ENCODE measurements around the gene MYL2. TPM values are rescaled to one million over a fixed set of nuclear protein-coding genes. Genes with fewer than 3 reads are reported as not detected.

Gene MYL2
- total RNA-seq, 5 donors from 2014 or later (not counting 1 experiment from before 2014, with no cell fraction given) = not detected

- no peak overlapping the region for H3K4me3 Mint-ChIP-seq
- Histone ChIP-seq H3K4me3 (ENCODE audit: control insufficient read depth in 1 of 2, extremely low read depth in 1 of 2, low read length in 1 of 2) (no peak overlapping the region), H3K36me3 (ENCODE audit: control insufficient read depth in 2 of 2, extremely low read depth in 1 of 2, insufficient read depth in 1 of 2, low read length in 1 of 2) (no peaks in the 10 kb centered on the region), H3K9me3 (no peaks in the 10 kb centered on the region), H3K27me3 (replicated peaks in 1 of 2; ENCODE audit: control insufficient read depth in 2 of 2, extremely low read depth in 1 of 2, insufficient read depth in 2 of 2, low read length in 1 of 2) (peaks cover 0 to 23% of the 10 kb centered on the region in 2 experiments), H3K4me1 (ENCODE audit: control insufficient read depth in 1 of 2, extremely low read depth in 1 of 2, insufficient read depth in 2 of 2, low read length in 2 of 2) (peaks cover 0 to 3% of the 10 kb centered on the region in 2 experiments), H3K27ac (ENCODE audit: low read length) (no peak overlapping the region)
- ChIA-PET CTCF (no interaction called here), POLR2A (no interaction called here)
- no peaks in the 10 kb centered on the region for H3K36me3 Mint-ChIP-seq
- no peak overlapping the region for H3K27ac Mint-ChIP-seq
- ATAC-seq (replicated peaks in 1 of 4) = peak in 1 of 4 experiments; percentile 17
- H3K4me1 Mint-ChIP-seq = peaks cover 0 to 6% (median 0%) of the 10 kb centered on the region in 3 donors
- H3K9me3 Mint-ChIP-seq = no peaks in the 10 kb centered on the region
- 0% methylated on average over 1 of the region's 3 CpGs for WGBS (ENCODE audit: insufficient coverage)
- peaks cover 0 to 4% of the 10 kb centered on the region in 2 donors for H3K27me3 Mint-ChIP-seq
- DNase-seq = no peak
Measured at GRCh38 chr12:110906083-110906482, 14.3 kb downstream of the MYL2 start.

GRCh38 chr12:110903511-110903910, 16.9 kb downstream of the MYL2 start:
- no peak for ATAC-seq (replicated peaks in 1 of 4)
- peaks cover 0 to 6% (median 0%) of the 10 kb centered on the region in 3 donors for H3K4me1 Mint-ChIP-seq
- H3K27ac ChIP-seq (ENCODE audit: low read length) = no peak overlapping the region
- H3K9me3 ChIP-seq = no peaks in the 10 kb centered on the region
- H3K4me1 ChIP-seq (ENCODE audit: control insufficient read depth in 1 of 2, extremely low read depth in 1 of 2, insufficient read depth in 2 of 2, low read length in 2 of 2) = peaks cover 0 to 3% of the 10 kb centered on the region in 2 experiments
- H3K9me3 Mint-ChIP-seq = no peaks in the 10 kb centered on the region
- H3K36me3 ChIP-seq (ENCODE audit: control insufficient read depth in 2 of 2, extremely low read depth in 1 of 2, insufficient read depth in 1 of 2, low read length in 1 of 2) = no peaks in the 10 kb centered on the region
- H3K36me3 Mint-ChIP-seq = no peaks in the 10 kb centered on the region
- H3K4me3 Mint-ChIP-seq = no peak overlapping the region
- WGBS (ENCODE audit: insufficient coverage) = 100% methylated on average over 4 of the region's 4 CpGs
- ChIA-PET POLR2A (no interaction called here), CTCF (no interaction called here)
- H3K27ac Mint-ChIP-seq = no peak overlapping the region
- H3K27me3 ChIP-seq (replicated peaks in 1 of 2; ENCODE audit: control insufficient read depth in 2 of 2, extremely low read depth in 1 of 2, insufficient read depth in 2 of 2, low read length in 1 of 2) = peaks cover 0 to 10% of the 10 kb centered on the region in 2 experiments
- H3K4me3 ChIP-seq (ENCODE audit: control insufficient read depth in 1 of 2, extremely low read depth in 1 of 2, low read length in 1 of 2) = no peak overlapping the region
- H3K27me3 Mint-ChIP-seq = peaks cover 0 to 4% of the 10 kb centered on the region in 2 donors
- DNase-seq = no peak

GRCh38 chr12:110901401-110901800, 19.0 kb downstream of the MYL2 start:
- WGBS (ENCODE audit: insufficient coverage) = 71% methylated on average over 1 of the region's 4 CpGs
- Histone ChIP-seq H3K27me3 (replicated peaks in 1 of 2; ENCODE audit: control insufficient read depth in 2 of 2, extremely low read depth in 1 of 2, insufficient read depth in 2 of 2, low read length in 1 of 2) (peaks cover 0 to 13% of the 10 kb centered on the region in 2 experiments), H3K27ac (ENCODE audit: low read length) (no peak overlapping the region), H3K36me3 (ENCODE audit: control insufficient read depth in 2 of 2, extremely low read depth in 1 of 2, insufficient read depth in 1 of 2, low read length in 1 of 2) (no peaks in the 10 kb centered on the region), H3K4me3 (ENCODE audit: control insufficient read depth in 1 of 2, extremely low read depth in 1 of 2, low read length in 1 of 2) (no peak overlapping the region), H3K4me1 (ENCODE audit: control insufficient read depth in 1 of 2, extremely low read depth in 1 of 2, insufficient read depth in 2 of 2, low read length in 2 of 2) (peaks cover 0 to 3% of the 10 kb centered on the region in 2 experiments), H3K9me3 (no peaks in the 10 kb centered on the region)
- Mint-ChIP-seq H3K4me1 (peaks cover 0 to 5% (median 0%) of the 10 kb centered on the region in 3 donors), H3K36me3 (no peaks in the 10 kb centered on the region), H3K9me3 (no peaks in the 10 kb centered on the region), H3K27me3 (no peaks in the 10 kb centered on the region), H3K27ac (no peak overlapping the region), H3K4me3 (no peak overlapping the region)
- ChIA-PET POLR2A (no interaction called here), CTCF (no interaction called here)
- no peak for ATAC-seq (replicated peaks in 1 of 4)
- DNase-seq = no peak

GRCh38 chr12:110896559-110896958, 23.8 kb downstream of the MYL2 start:
- no peak for ATAC-seq (replicated peaks in 1 of 4)
- Mint-ChIP-seq H3K4me3 (no peak overlapping the region), H3K4me1 (peaks cover 6 to 8% (median 8%) of the 10 kb centered on the region in 3 donors), H3K27ac (no peak overlapping the region), H3K9me3 (no peaks in the 10 kb centered on the region), H3K36me3 (no peaks in the 10 kb centered on the region), H3K27me3 (peaks cover 0 to 11% of the 10 kb centered on the region in 2 donors)
- H3K4me3 ChIP-seq (ENCODE audit: control insufficient read depth in 1 of 2, extremely low read depth in 1 of 2, low read length in 1 of 2) = no peak overlapping the region
- H3K4me1 ChIP-seq (ENCODE audit: control insufficient read depth in 1 of 2, extremely low read depth in 1 of 2, insufficient read depth in 2 of 2, low read length in 2 of 2) = peaks cover 2 to 5% of the 10 kb centered on the region in 2 experiments
- no peaks in the 10 kb centered on the region for H3K9me3 ChIP-seq
- WGBS (ENCODE audit: insufficient coverage) = 70% methylated on average over 2 of the region's 3 CpGs
- H3K27me3 ChIP-seq (replicated peaks in 1 of 2; ENCODE audit: control insufficient read depth in 2 of 2, extremely low read depth in 1 of 2, insufficient read depth in 2 of 2, low read length in 1 of 2) = peaks cover 0 to 31% of the 10 kb centered on the region in 2 experiments
- no peak for DNase-seq
- H3K36me3 ChIP-seq (ENCODE audit: control insufficient read depth in 2 of 2, extremely low read depth in 1 of 2, insufficient read depth in 1 of 2, low read length in 1 of 2) = no peaks in the 10 kb centered on the region
- POLR2A ChIA-PET = interaction anchor here in 1 of 2 donors (0.6 kb wide), 1 partner anchor 1726 kb away, joined by 3 read pairs; no protein-coding TSS in a partner anchor
- CTCF ChIA-PET = interaction anchor here (0.6 to 1.4 kb wide), 3 partner anchors 9 to 495 kb away, joined by 3 to 4 read pairs (median 3); no protein-coding TSS in a partner anchor
- H3K27ac ChIP-seq (ENCODE audit: low read length) = no peak overlapping the region

GRCh38 chr12:110893956-110894355, 26.4 kb downstream of the MYL2 start:
- ChIA-PET POLR2A (no interaction called here), CTCF (interaction anchor here (0.6 to 1.0 kb wide), 3 partner anchors 64 to 477 kb away, joined by 4 to 10 read pairs (median 6); no protein-coding TSS in a partner anchor)
- no peak overlapping the region for H3K27ac Mint-ChIP-seq
- H3K27me3 Mint-ChIP-seq = peaks cover 0 to 11% of the 10 kb centered on the region in 2 donors
- ATAC-seq (replicated peaks in 1 of 4) (peak in 1 of 4 experiments; percentile 18), DNase-seq (no peak)
- H3K36me3 ChIP-seq (ENCODE audit: control insufficient read depth in 2 of 2, extremely low read depth in 1 of 2, insufficient read depth in 1 of 2, low read length in 1 of 2) = no peaks in the 10 kb centered on the region
- WGBS (ENCODE audit: insufficient coverage) = 57% methylated on average over 1 of the region's 3 CpGs
- H3K36me3 Mint-ChIP-seq = no peaks in the 10 kb centered on the region
- peaks cover 2 to 5% of the 10 kb centered on the region in 2 experiments for H3K4me1 ChIP-seq (ENCODE audit: control insufficient read depth in 1 of 2, extremely low read depth in 1 of 2, insufficient read depth in 2 of 2, low read length in 2 of 2)
- H3K27me3 ChIP-seq (replicated peaks in 1 of 2; ENCODE audit: control insufficient read depth in 2 of 2, extremely low read depth in 1 of 2, insufficient read depth in 2 of 2, low read length in 1 of 2) = peaks cover 0 to 35% of the 10 kb centered on the region in 2 experiments
- H3K4me1 Mint-ChIP-seq = peaks cover 6 to 8% (median 8%) of the 10 kb centered on the region in 3 donors
- H3K4me3 Mint-ChIP-seq = no peak overlapping the region
- H3K9me3 Mint-ChIP-seq = no peaks in the 10 kb centered on the region
- no peak overlapping the region for H3K27ac ChIP-seq (ENCODE audit: low read length)
- H3K9me3 ChIP-seq = no peaks in the 10 kb centered on the region
- H3K4me3 ChIP-seq (ENCODE audit: control insufficient read depth in 1 of 2, extremely low read depth in 1 of 2, low read length in 1 of 2) = no peak overlapping the region

GRCh38 chr12:110889361-110889760, 31.0 kb downstream of the MYL2 start:
- WGBS (ENCODE audit: insufficient coverage) = 88% methylated on average over 9 of the region's 12 CpGs
- peaks cover 8 to 10% (median 9%) of the 10 kb centered on the region in 3 donors for H3K4me1 Mint-ChIP-seq
- H3K4me3 Mint-ChIP-seq = no peak overlapping the region
- ChIA-PET POLR2A (no interaction called here), CTCF (interaction anchor here in 1 of 2 donors (0.7 kb wide), 1 partner anchor 373 kb away, joined by 3 read pairs; no protein-coding TSS in a partner anchor)
- Histone ChIP-seq H3K9me3 (no peaks in the 10 kb centered on the region), H3K36me3 (ENCODE audit: control insufficient read depth in 2 of 2, extremely low read depth in 1 of 2, insufficient read depth in 1 of 2, low read length in 1 of 2) (no peaks in the 10 kb centered on the region), H3K27ac (ENCODE audit: low read length) (no peak overlapping the region), H3K27me3 (replicated peaks in 1 of 2; ENCODE audit: control insufficient read depth in 2 of 2, extremely low read depth in 1 of 2, insufficient read depth in 2 of 2, low read length in 1 of 2) (peaks cover 0 to 19% of the 10 kb centered on the region in 2 experiments), H3K4me1 (ENCODE audit: control insufficient read depth in 1 of 2, extremely low read depth in 1 of 2, insufficient read depth in 2 of 2, low read length in 2 of 2) (peaks cover 0 to 14% of the 10 kb centered on the region in 2 experiments), H3K4me3 (ENCODE audit: control insufficient read depth in 1 of 2, extremely low read depth in 1 of 2, low read length in 1 of 2) (no peak overlapping the region)
- peaks cover 0 to 6% of the 10 kb centered on the region in 2 donors for H3K27me3 Mint-ChIP-seq
- DNase-seq (no peak), ATAC-seq (replicated peaks in 1 of 4) (no peak)
- no peaks in the 10 kb centered on the region for H3K36me3 Mint-ChIP-seq
- H3K27ac Mint-ChIP-seq = no peak overlapping the region
- no peaks in the 10 kb centered on the region for H3K9me3 Mint-ChIP-seq
